CD4-positive, alpha-beta T cell treated with Interferon alpha-2 for 1 hour (primary cell): Measurements from ENCODE around the gene METRN.
A peak's percentile ranks its signal among the peaks of the same experiment; 100 is the strongest.
"Not testable (repeated sequence)": the region's sequence is repeated elsewhere in the genome, so short reads cannot be mapped to it uniquely, and the experiment has no call there.

ENCODE experiments used
- DNase-seq, 2 donors: peaks; one replicate each; pipeline ENCODE4 v3.0.0-alpha.2; 2020 to 2022

METRN gene

DNA sequence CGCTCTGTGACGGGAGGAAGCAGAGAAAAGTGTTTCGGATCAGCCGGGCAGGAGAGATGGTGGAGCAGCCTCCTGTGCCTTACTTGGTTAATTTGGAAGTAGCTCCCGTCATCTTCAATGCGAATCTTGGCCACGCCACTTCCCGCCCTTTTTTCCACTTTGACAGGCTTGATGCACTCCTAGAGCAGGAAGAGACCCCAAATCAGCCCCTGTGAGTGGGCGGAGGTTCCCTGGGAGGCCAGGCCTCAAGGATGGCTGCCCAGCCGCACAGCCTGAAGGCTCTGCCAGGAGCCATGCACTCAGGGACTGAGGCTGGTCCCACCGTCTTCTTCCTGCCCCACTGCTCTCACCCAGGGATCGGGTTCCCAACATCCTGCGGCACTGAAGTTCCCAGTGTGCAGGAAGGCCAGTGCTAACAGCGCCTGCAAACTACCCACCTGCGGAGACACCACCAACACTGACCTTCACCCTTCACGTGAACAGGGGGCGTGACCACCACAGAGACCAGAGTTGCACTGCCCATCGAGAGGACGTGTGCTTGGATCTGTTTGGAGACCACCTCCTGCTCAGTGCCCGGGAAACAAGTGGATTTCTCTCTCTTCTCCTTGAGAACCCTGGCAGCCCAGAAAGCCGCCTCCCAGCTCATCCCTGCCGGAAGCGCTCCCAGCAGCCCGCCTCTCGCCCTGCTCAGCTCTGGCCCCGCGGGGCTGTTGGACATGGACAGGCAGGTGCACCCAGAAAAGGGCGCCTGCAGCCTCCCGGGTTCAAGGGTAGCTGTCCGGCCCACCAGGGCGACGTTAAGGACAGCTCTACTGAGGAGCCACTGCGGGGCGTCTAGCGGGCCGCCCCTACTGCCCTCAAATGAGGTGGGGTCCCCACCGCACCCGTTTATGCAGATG, 24.9 kb downstream of the METRN start:
- DNase-seq: no peak

GRCh38 chr16:740459-740763, 25.5 kb downstream of the METRN start:
- DNase-seq: no peak

DNA sequence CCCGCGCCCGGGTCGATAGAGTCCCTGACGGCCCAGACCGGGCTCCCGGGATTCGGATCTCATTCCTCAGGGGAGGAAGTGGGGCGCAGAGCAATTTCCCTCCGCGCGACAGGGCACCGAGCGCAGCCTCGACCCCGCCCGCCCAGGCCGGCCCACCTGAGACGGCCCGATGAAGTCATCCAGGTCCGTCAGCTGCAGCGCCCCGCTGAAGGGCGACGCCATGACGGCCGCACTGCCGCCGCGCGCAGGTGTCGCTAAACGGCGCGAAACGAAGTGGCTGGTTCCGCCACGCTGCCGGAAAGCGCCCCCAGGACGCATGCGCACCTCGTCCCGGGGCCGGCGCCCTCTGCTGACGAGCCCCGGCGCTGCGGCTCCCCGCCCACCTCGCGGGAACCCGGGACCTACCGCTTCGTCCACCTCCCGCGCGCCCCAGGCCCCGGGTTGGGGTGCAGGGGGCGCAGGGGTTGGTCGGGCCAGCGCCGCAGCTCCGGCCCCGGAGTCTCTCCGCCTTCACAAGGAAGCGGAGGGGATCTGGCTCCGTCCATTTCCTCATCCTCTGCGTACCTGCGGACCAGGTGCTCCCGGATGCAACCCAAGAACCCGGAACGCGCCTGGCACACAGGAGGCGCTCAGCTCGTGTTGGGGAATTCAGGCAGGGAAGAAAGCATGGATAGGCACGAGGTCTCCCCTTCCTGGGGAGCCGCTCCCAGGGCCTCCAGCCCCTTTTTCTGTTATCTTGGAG, 26.0 kb downstream of the METRN start, which contains the start of gene CIAO3:
CIAO3 (minus strand) TSS at position 234 of the 742 bp plus-strand sequence; CDS start at position 222, 12 bp downstream.
- DNase-seq: peak; percentile 87 to 93

DNA sequence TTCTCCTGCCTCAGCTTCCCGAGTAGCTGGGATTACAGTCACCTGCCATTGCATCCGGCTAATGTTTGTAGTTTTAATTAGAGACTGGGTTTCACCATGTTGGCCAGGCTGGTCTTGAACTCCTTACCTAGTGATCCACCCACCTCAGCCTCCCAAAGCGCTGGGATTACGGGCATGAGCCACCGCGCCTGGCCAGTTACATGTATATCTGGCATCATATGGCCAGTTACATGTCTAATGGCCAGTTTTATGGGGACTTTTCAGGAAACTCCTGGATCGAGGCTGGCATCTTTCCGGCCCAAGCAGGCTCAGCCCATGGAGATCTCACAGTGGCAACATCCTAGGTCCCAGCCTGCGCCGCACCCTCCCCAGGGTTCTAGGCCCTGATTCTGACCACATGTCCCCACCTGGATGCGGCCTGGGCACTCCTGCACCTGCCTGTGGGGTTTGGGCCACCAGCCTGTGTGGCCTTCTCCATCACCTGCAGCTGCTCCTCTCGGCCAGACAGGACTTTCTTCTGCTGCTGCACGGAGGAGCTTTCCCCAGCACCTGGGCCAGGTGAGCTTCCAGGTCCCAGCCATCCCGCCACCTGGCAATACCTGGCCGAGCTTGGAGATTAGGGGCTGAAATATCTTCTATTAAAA, 27.2 kb downstream of the METRN start:
- DNase-seq: no peak

DNA sequence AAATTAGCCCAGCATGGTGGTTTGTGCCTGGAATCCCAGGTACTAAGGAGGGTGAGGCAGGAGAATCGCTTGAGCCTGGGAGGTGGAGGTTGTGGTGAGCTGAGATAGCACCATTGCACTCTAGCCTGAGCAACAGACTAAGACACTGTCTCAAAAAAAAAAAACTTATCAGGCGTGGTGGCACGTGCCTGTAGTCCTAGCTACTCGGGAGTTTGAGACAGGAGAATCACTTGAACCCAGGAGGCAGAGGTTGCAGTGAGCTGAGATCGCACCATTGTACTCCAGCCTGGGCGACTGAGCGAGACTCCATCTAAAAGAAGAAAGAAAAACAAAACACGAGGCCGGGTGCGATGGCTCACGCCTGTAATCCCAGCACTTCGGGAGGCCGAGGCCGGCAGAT, 28.0 kb downstream of the METRN start:
- not testable (repeated sequence) for DNase-seq

GRCh38 chr16:743794-744500, 29.0 kb downstream of the METRN start:
- DNase-seq: no peak

DNA sequence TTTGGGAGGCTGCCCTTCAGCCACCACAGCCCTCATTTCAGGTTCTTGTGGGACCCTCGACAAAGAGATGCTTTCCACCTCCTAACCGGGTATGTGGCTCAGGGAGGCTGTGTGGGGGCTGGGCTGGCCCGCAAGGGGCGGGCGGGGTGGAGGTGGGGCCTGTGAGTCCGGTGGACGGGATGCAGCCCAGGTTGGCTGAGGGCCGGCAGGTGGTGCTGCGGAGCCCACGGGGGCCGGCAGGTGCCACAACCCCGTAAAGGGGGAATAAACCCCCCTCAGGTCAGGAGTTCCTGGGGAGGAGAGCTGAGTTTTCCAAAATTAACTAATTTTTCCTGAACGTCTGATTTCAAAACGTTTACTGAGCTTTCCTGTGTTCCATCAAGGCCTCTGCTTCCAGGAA, 30.8 kb downstream of the METRN start:
- no peak for DNase-seq

- DNase-seq: no peak
Measured at GRCh38 chr16:746637-747036, 31.7 kb downstream of the METRN start.

GRCh38 chr16:747978-748746, 33.2 kb downstream of the METRN start:
- DNase-seq: no peak

GRCh38 chr16:749010-749409, 34.1 kb downstream of the METRN start:
- DNase-seq: no peak

DNA sequence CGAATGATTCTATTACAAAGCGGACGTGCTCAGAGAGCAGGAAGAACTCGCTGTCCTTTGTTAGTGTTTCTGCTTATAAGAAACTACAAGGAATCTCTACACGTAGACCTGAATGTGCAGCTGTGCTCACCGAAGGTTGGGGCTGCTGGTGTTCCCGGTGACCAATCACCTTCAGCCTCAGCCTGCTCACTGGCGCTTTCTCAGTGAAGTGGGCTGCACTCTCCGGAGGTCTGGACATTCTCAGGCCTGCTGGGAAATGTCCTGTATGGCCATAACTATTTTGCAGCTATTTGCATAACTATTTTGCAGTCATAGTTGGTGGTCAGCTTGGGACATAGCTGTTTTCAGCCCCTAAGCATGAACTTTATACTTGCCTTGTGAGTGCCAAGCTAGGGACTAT, 35.6 kb downstream of the METRN start:
- no peak for DNase-seq

- no peak for DNase-seq
Measured at GRCh38 chr16:751152-752006, 36.5 kb downstream of the METRN start.

GRCh38 chr16:752007-752312, 37.0 kb downstream of the METRN start:
- DNase-seq: no peak

DNA sequence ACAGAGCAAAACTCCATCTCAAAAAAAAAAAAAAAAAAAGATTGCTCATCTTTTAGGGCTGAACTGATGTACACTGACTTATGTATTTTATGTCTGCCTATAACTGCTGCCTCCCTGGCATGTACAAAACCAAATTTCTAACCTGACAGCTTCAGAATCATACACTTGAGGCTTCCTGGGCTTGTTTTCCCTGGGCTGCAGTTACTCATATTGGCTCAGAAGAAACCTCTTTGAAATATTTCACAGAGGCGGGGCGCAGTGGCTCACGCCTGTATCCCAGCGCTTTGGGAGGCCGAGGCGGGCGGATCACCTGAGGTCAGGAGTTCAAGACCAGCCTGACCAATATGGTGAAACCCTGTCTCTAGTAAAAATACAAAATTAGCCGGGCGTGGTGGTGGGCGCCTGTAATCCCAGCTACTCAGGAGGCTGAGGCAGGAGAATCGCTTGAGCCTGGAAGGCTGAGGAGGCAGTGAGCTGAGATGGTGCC, 39.2 kb downstream of the METRN start:
- DNase-seq: not testable (repeated sequence)

- DNase-seq: peak in 1 of 2 donors; percentile 43
Measured at GRCh38 chr16:754656-755055, 39.7 kb downstream of the METRN start.

DNA sequence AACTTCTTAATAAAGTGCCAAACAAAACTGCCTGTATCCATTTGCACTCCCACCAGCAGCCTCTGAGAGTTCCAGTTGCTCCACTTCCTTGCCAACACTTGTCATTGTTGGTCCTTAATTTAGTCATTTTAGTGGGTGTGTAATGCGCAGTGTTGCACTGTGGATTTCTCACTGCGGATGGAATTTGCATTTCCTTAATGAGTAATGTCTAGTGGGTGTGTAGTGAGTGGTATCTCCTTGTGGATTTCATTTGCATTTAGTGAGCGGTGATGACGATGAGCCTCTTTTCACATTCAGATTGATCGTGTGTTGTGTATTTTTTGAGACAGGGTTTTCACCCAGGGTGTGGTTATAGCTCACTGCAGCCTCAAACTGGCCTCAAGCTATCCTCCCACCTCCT, 41.5 kb downstream of the METRN start:
- DNase-seq: no peak

DNA sequence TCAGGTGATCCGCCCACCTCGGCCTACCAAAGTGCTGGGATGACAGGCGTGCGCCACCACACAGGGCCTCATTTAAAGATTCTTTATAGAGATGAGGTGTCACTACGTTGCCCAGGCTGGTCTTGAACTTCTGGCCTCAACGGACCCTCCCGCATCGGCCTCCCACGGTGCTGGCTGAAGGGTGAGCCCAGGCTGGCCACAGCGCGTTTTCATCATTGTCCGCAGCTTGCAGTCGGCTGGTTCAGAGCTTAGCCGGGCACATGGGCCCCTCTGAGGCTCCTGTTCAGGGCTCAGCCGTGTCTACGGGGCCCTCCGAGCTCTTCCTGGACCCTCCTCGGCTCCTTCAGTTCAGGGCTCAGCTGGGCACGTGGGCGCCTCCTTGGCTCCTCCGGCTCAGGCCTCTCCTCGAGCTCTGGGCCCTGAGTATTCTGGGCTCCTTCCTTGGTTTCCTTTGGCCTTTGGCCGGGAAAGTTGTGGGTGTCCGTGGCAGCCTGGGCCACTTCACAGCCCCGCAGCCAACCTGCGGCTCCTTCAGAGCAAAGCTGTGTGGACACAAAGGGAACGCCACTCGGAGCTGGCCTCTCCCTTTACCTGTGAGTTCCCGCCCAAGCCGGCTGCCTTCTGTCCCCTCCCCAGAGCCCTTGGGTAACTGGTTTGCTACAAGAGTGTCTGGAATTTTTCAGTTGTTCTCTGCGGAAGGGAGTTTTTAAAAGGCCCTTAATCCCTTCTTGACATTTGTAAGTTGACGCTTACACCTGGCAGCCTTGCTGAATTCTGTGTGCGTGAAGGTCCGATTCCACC, 44.4 kb downstream of the METRN start:
- no peak for DNase-seq

DNA sequence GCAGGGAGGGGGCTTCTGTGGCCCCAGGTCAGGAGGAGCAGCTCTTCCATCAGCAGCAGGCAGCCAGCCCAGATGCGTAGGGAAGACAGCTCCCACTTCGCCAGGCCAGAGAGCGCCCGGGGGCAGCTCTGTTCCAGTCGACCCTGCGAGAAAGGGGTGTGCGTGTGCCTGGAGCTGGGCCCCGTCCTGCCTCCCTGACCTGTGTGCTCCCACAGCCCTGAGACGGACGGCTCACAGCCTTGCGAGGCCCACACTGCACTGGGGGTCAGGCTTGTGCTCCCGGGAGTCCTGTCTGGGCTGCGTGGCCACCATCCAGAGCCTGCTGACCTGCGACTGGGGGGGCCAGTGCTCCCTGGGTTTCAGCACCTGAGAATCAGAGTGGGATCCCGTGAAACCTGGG, 45.1 kb downstream of the METRN start:
- DNase-seq: no peak

DNA sequence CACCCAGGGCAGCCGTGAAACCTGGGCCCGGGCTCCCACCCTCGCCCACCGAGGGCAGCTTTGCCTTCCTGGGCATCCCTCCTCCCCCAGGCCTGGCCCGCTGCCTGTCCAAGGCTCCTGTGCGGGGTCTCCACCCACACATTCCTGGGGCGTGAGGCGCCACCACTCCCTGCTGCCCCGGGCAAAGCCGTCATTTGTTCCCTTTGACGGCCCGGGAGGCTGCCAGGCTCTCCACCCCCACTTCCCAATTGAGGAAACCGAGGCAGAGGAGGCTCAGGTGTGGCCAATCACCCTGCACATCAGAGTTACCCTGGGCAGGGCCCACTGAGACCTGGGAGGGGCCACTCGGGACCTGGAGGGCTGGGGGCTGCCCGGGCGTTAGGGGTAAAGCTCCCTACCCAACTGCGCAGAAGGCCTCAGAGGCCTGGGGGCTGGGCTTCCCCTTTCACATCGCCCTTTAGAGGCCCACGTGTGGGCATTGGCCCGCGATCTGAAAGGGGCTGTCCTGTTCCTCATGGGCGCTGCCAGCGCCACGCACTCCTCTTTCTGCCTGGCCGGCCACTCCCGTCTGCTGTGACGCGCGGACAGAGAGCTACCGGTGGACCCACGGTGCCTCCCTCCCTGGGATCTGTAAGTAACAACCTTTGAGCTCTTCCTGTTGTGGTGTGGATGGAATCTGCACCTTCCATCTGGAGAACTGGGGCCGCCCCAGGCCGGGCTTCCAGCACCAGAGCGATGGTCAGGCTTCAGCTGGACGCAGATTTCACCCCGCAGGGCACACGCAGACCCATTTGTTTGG, 45.8 kb downstream of the METRN start, which contains the start of gene MSLN:
MSLN (plus strand) TSS at position 190 of the 799 bp plus-strand sequence. CDS start 1,947 bp downstream, outside the sequence.
- no peak for DNase-seq
